GM19438 (cell line): Measurements from ENCODE around the gene ARHGEF19.
A peak's percentile ranks its signal among the peaks of the same experiment; 100 is the strongest.
"Not testable (repeated sequence)": the region's sequence is repeated elsewhere in the genome, so short reads cannot be mapped to it uniquely, and the experiment has no call there.

Experiments used
- ATAC-seq: cut with Tn5 transposase; IDR thresholded peaks from one replicate; pipeline ENCODE4 v1.9.1; 2021; ENCODE audit warnings: low read depth; ENCODE audit not compliant: unreplicated experiment

Gene ARHGEF19

GRCh38 chr1:16205891-16206546 lies 6.4 kb downstream of the ARHGEF19 start:
- ATAC-seq, result peak; percentile 5

GRCh38 chr1:16205334-16205671 lies 7.1 kb downstream of the ARHGEF19 start:
- no peak for ATAC-seq

- no peak for ATAC-seq
These were observed 7.7 kb downstream of the ARHGEF19 start for GRCh38 chr1:16204634-16205333.

- ATAC-seq, result no peak
These were observed 8.2 kb downstream of the ARHGEF19 start for GRCh38 chr1:16204216-16204615.

- no peak for ATAC-seq
These were observed 8.9 kb downstream of the ARHGEF19 start for GRCh38 chr1:16203550-16203949.

GRCh38 chr1:16202281-16203210 lies 9.9 kb downstream of the ARHGEF19 start:
- no peak for ATAC-seq

GRCh38 chr1:16199700-16200099 lies 12.8 kb downstream of the ARHGEF19 start:
- no peak for ATAC-seq

- ATAC-seq, result no peak
These were observed 13.3 kb downstream of the ARHGEF19 start for GRCh38 chr1:16199157-16199501.

- ATAC-seq, result no peak
These were observed 13.9 kb downstream of the ARHGEF19 start for GRCh38 chr1:16198444-16199156.

- no peak for ATAC-seq
These were observed 15.6 kb downstream of the ARHGEF19 start for GRCh38 chr1:16196874-16197273.

- ATAC-seq, result not testable (repeated sequence)
These were observed 16.3 kb downstream of the ARHGEF19 start for GRCh38 chr1:16196139-16196538.

- no peak for ATAC-seq
These were observed 16.9 kb downstream of the ARHGEF19 start for GRCh38 chr1:16195518-16195905.

GRCh38 chr1:16191916-16192546 lies 20.4 kb downstream of the ARHGEF19 start:
- no peak for ATAC-seq

GRCh38 chr1:16191309-16191708 lies 21.1 kb downstream of the ARHGEF19 start:
- ATAC-seq, result no peak

- no peak for ATAC-seq
These were observed 22.4 kb downstream of the ARHGEF19 start for GRCh38 chr1:16189921-16190621.

- no peak for ATAC-seq
These were observed 23.4 kb downstream of the ARHGEF19 start for GRCh38 chr1:16189003-16189402.

GRCh38 chr1:16187748-16188401 lies 24.6 kb downstream of the ARHGEF19 start:
- ATAC-seq, result no peak

- no peak for ATAC-seq
These were observed 25.7 kb downstream of the ARHGEF19 start for GRCh38 chr1:16186655-16187235.
